ENCODE results near the gene ATP10B. TPM values are rescaled to one million over a fixed set of nuclear protein-coding genes. Genes with fewer than 3 reads are reported as not detected.

ATP10B gene
- total RNA-seq, 4 donors from 2014 or later = 0.12 to 1.4 (median 1.2) TPM

DNA sequence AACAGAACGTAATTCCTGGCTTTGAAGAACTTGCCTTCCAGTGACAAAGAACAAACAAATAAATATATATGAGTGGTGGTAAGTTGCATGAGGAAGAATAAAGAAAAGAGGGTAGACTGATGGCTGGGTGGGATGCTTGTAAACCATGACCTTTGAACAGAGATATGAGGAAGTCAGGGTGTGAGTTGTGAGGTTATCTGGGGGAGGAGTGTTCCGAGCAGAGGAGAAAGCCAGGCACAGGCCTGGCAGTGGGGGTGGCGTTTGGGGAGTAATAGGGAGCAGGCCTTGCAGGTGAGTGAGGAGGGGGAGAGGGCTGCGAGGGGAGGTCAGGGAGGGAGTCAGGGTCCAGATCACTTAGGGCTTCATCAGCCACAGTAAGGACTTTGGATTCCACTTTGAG, 217.0 kb downstream of the ATP10B start:
- Histone ChIP-seq H3K9me3 (peaks cover 0 to 9% (median 0%) of the 10 kb centered on the region in 3 donors), H3K4me3 (no peak overlapping the region), H3K27ac (no peak overlapping the region), H3K27me3 (peaks cover 5% of the 10 kb centered on the region), H3K4me1 (no peaks in the 10 kb centered on the region), H3K36me3 (no peaks in the 10 kb centered on the region)
- TF ChIP-seq EP300 (IDR thresholded peaks at IDR 0.05) (no peak), POLR2AphosphoS5 (IDR thresholded peaks at IDR 0.05) (no peak), POLR2A (IDR thresholded peaks at IDR 0.05) (no peak)
- TF ChIP-seq, protein P1, sequence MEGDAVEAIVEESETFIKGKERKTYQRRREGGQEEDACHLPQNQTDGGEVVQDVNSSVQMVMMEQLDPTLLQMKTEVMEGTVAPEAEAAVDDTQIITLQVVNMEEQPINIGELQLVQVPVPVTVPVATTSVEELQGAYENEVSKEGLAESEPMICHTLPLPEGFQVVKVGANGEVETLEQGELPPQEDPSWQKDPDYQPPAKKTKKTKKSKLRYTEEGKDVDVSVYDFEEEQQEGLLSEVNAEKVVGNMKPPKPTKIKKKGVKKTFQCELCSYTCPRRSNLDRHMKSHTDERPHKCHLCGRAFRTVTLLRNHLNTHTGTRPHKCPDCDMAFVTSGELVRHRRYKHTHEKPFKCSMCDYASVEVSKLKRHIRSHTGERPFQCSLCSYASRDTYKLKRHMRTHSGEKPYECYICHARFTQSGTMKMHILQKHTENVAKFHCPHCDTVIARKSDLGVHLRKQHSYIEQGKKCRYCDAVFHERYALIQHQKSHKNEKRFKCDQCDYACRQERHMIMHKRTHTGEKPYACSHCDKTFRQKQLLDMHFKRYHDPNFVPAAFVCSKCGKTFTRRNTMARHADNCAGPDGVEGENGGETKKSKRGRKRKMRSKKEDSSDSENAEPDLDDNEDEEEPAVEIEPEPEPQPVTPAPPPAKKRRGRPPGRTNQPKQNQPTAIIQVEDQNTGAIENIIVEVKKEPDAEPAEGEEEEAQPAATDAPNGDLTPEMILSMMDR (IDR thresholded peaks at IDR 0.05) = no peak
- 69 to 70% methylated on average over 4 of the region's 4 CpGs for WGBS, 2 donors (ENCODE audit: low coverage in 1 of 2)
- ATAC-seq = no peak

DNA sequence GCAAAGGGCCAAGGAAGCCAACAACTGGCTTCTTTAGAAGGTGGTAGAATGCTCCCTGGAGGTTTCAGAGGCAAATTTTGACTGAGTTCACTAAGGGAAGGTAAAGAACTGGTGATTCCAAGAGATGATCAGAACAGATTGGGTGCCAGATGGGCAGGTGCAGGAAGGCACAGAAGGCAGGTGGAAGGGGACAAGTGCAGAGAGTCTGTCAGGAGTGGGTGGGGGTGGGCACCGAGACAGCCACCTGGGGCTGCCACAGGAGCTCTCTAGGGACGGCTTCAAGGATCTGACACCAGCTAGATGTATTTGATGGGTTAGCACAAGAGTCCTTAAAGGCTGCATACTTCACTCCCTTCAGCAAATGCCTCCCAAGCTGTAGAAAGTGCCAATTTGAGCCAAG, 223.0 kb downstream of the ATP10B start:
- Histone ChIP-seq H3K4me1 (no peaks in the 10 kb centered on the region), H3K4me3 (no peak overlapping the region), H3K9me3 (peaks cover 0 to 9% (median 0%) of the 10 kb centered on the region in 3 donors), H3K36me3 (no peaks in the 10 kb centered on the region), H3K27me3 (peaks cover 5% of the 10 kb centered on the region), H3K27ac (no peak overlapping the region)
- WGBS, 2 donors (ENCODE audit: low coverage in 1 of 2) = 83% methylated on average over 2 of the region's 2 CpGs; no CpG with 5 or more reads in 1 of the 2 donors
- ATAC-seq = no peak
- TF ChIP-seq, protein P1 (IDR thresholded peaks at IDR 0.05) = no peak
- TF ChIP-seq EP300 (IDR thresholded peaks at IDR 0.05) = no peak
- TF ChIP-seq POLR2AphosphoS5 (IDR thresholded peaks at IDR 0.05) = no peak
- no peak for TF ChIP-seq POLR2A (IDR thresholded peaks at IDR 0.05)

DNA sequence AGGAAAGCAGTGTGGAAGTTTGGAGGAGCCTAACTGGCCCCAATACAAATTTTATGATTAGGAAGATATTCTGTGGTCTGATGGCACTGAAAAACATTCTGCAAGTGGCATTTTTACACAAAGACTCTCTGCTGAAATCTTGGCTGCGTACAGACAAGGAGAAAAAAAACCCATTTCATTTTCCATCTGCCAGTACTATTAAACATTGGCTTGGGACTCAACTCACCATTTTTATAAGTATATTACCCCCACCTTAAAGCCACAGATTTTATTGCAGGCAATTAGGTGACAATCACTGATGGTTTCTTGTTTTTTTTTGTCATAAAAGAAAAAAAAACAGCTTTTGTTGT, 223.4 kb downstream of the ATP10B start:
- 55 to 64% methylated on average over 1 of the region's 1 CpG for WGBS, 2 donors (ENCODE audit: low coverage in 1 of 2)
- Histone ChIP-seq H3K27ac (no peak overlapping the region), H3K36me3 (no peaks in the 10 kb centered on the region), H3K9me3 (peaks cover 0 to 9% (median 0%) of the 10 kb centered on the region in 3 donors), H3K4me3 (no peak overlapping the region), H3K4me1 (no peaks in the 10 kb centered on the region), H3K27me3 (peaks cover 5% of the 10 kb centered on the region)
- ATAC-seq = no peak
- TF ChIP-seq POLR2A (IDR thresholded peaks at IDR 0.05) (no peak), EP300 (IDR thresholded peaks at IDR 0.05) (no peak), POLR2AphosphoS5 (IDR thresholded peaks at IDR 0.05) (no peak)
- TF ChIP-seq, protein P1 (IDR thresholded peaks at IDR 0.05) = no peak

DNA sequence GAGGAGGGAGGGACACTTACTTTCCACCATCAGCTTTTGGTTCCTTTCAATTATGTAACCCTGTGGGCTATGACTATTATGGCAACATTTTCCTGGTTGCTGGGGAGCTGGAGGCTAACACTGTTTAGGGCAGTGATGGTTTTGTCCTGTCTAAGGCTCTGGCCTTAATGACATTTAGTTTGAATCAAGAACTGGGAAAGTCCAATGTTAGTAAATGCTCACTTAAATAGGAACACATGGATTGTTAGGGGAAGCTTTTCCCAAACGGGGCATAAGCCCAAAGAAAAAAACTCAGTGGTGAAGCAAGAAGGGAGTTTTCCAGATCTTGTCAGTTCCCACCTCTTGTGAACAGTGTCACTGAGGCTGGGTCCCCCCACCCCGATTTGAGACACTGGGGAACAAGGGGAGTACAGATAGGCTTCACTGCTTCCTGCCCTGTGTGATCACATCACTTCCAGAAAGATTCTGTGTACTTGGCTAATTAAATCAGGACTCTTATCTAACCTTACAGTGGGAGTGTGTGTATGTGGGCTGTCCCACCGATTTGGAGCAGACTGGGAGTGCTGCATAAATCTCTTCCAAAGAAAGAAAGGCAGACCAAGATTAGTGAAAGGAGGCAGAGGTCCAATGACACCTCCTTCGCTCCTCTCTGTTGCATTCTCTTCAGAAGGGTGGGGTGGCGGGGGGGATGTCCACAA, 223.9 kb downstream of the ATP10B start:
- Histone ChIP-seq H3K36me3 (no peaks in the 10 kb centered on the region), H3K27ac (no peak overlapping the region), H3K9me3 (peaks cover 0 to 9% (median 0%) of the 10 kb centered on the region in 3 donors), H3K4me1 (no peaks in the 10 kb centered on the region), H3K4me3 (no peak overlapping the region), H3K27me3 (peaks cover 5% of the 10 kb centered on the region)
- TF ChIP-seq POLR2A (IDR thresholded peaks at IDR 0.05) (no peak), POLR2AphosphoS5 (IDR thresholded peaks at IDR 0.05) (no peak), EP300 (IDR thresholded peaks at IDR 0.05) (no peak)
- TF ChIP-seq, protein P1 (IDR thresholded peaks at IDR 0.05) = no peak
- 45 to 60% methylated on average over 2 of the region's 5 CpGs for WGBS, 2 donors (ENCODE audit: low coverage in 1 of 2)
- no peak for ATAC-seq

DNA sequence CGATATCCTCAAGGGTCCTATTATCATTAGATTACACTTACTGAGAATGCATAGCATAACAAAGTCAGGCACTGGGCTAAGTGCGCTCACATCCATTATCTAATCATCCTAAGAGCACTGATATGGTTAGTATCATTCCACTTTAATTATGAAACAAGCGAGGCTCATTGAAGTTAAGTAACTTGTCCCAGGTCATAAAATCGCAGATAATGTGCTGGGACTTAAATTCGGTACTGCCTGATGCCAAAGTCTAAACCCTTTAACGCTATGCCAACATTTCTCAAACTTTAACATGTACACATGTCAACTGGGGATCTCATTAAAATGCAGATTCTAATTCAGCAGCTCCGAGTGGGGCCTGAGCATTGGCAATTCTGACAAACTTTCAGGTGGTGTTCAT, 225.7 kb downstream of the ATP10B start:
- no peaks in the 10 kb centered on the region for H3K4me1 ChIP-seq
- 66 to 70% methylated on average over 7 of the region's 7 CpGs for WGBS, 2 donors (ENCODE audit: low coverage in 1 of 2)
- no peak for ATAC-seq
- no peaks in the 10 kb centered on the region for H3K36me3 ChIP-seq
- peaks cover 0 to under 1% (median 0%) of the 10 kb centered on the region in 3 donors for H3K9me3 ChIP-seq
- H3K27ac ChIP-seq = no peak overlapping the region
- H3K27me3 ChIP-seq = no peaks in the 10 kb centered on the region
- H3K4me3 ChIP-seq = no peak overlapping the region
- TF ChIP-seq, protein P1 (IDR thresholded peaks at IDR 0.05) = no peak
- TF ChIP-seq EP300 (IDR thresholded peaks at IDR 0.05) (no peak), POLR2A (IDR thresholded peaks at IDR 0.05) (no peak), POLR2AphosphoS5 (IDR thresholded peaks at IDR 0.05) (no peak)
